Measurements from ENCODE around the gene TRMT13. TPM values are rescaled to one million over a fixed set of nuclear protein-coding genes. Genes with fewer than 3 reads are reported as not detected.
"Not testable (repeated sequence)": the region's sequence is repeated elsewhere in the genome, so short reads cannot be mapped to it uniquely, and the experiment has no call there.

TRMT13 gene
- total RNA-seq, 1 experiment from 2014 or later, result 6.7 TPM

GRCh38 chr1:100198596-100198995 lies 65.6 kb downstream of the TRMT13 start:
- TF ChIP-seq CTCF (conservative IDR thresholded peaks at IDR 0.05; ENCODE audit: low read depth, low read length), result no peak
- no peak for TF ChIP-seq EZH2 (IDR thresholded peaks at IDR 0.05; ENCODE audit: low read length, unreplicated experiment)
- no peak for TF ChIP-seq EZH2phosphoT487 (IDR thresholded peaks at IDR 0.05; ENCODE audit: borderline replicate concordance, low read length)
- intact Hi-C loops (cut with micrococcal nuclease), result no loop called here
- Histone ChIP-seq H3K9me3 (ENCODE audit: low read length) (no peaks in the 10 kb centered on the region), H3K27me3 (ENCODE audit: low read length) (no peaks in the 10 kb centered on the region), H3K4me1 (ENCODE audit: insufficient read depth, low read length) (no peaks in the 10 kb centered on the region), H3K9ac (ENCODE audit: low read length) (no peak overlapping the region), H3K36me3 (ENCODE audit: low read depth, low read length) (no peaks in the 10 kb centered on the region; the same call in 1 of the 2 replicates), H3K27ac (ENCODE audit: low read length) (no peak overlapping the region), H2AFZ (ENCODE audit: low read length) (no peak overlapping the region), H3K4me3 (ENCODE audit: low read length) (no peak overlapping the region), H4K20me1 (ENCODE audit: low read length) (no peaks in the 10 kb centered on the region), H3K9me2 (replicated peaks; ENCODE audit: low read length) (no peaks in the 10 kb centered on the region), H3F3A (ENCODE audit: low read length, unreplicated experiment) (no peaks in the 10 kb centered on the region), H3K4me2 (ENCODE audit: low read length) (no peak overlapping the region), H3K79me2 (ENCODE audit: low read length) (no peaks in the 10 kb centered on the region)
- ATAC-seq (no peak), DNase-seq (no peak)
- no TSS peak for BruUV-seq (replicated peaks)
- CTCF ChIA-PET, result no interaction called here
- POLR2A ChIA-PET (ENCODE audit: unreplicated experiment), result no interaction called here

- H2AFZ ChIP-seq (ENCODE audit: low read length); H3K27ac ChIP-seq (ENCODE audit: low read length); intact Hi-C loops (cut with micrococcal nuclease); H3K4me2 ChIP-seq (ENCODE audit: low read length); H3K9me2 ChIP-seq (replicated peaks; ENCODE audit: low read length); H4K20me1 ChIP-seq (ENCODE audit: low read length); H3K79me2 ChIP-seq (ENCODE audit: low read length); H3K36me3 ChIP-seq (ENCODE audit: low read depth, low read length); H3F3A ChIP-seq (ENCODE audit: low read length, unreplicated experiment); H3K27me3 ChIP-seq (ENCODE audit: low read length); BruUV-seq (replicated peaks); H3K9ac ChIP-seq (ENCODE audit: low read length); H3K4me1 ChIP-seq (ENCODE audit: insufficient read depth, low read length); H3K4me3 ChIP-seq (ENCODE audit: low read length); ATAC-seq; H3K9me3 ChIP-seq (ENCODE audit: low read length); DNase-seq; CTCF ChIA-PET: not testable (repeated sequence)
- POLR2A ChIA-PET (ENCODE audit: unreplicated experiment), result interaction anchor here (0.6 kb wide), 1 partner anchor 35 kb away, joined by 5 read pairs; no protein-coding TSS in a partner anchor
Observed at GRCh38 chr1:100200060-100200459, 67.1 kb downstream of the TRMT13 start.

Other genes with a start within 250 kb of the TRMT13 start
- gene SLC35A3, start 163.2 kb upstream of the TRMT13 start, total RNA-seq (2014; rRNA removed), result 31.4 and 46.5 TPM in 2 replicates
- 9.0 and 9.2 TPM in 2 replicates for gene SASS6, start 233 bp upstream of the TRMT13 start, total RNA-seq (2014; rRNA removed)
- 0.84 and 0.86 TPM in 2 replicates for gene LRRC39, start 45.1 kb downstream of the TRMT13 start, total RNA-seq (2014; rRNA removed)
- 5.1 and 6.1 TPM in 2 replicates for gene DBT, start 116.7 kb downstream of the TRMT13 start, total RNA-seq (2014; rRNA removed)
- 34.4 and 41.7 TPM in 2 replicates for gene RTCA, start 133.1 kb downstream of the TRMT13 start, total RNA-seq (2014; rRNA removed)
- gene CDC14A, start 219.3 kb downstream of the TRMT13 start, total RNA-seq (2014; rRNA removed), result 3.4 and 3.7 TPM in 2 replicates